Effector CD8-positive, alpha-beta T cell (primary cell): Measurements from ENCODE around the gene CYBA.
A peak's percentile ranks its signal among the peaks of the same experiment; 100 is the strongest.

Experiments used
- DNase-seq: peaks from one replicate; lab custom pipeline; 2025; lab: John Stamatoyannopoulos, UW

Gene CYBA

GRCh38 chr16:88662843-88663606 lies 12.2 kb upstream of the CYBA start, which contains the start of gene MVD:
Gene MVD (minus strand): TSS chr16:88663091. CDS start chr16:88663080, 11 bp downstream.
- peak; percentile 95 for DNase-seq

- DNase-seq: no peak
Measured at GRCh38 chr16:88662222-88662842, 11.5 kb upstream of the CYBA start.

- no peak for DNase-seq
Measured at GRCh38 chr16:88661468-88661867, 10.6 kb upstream of the CYBA start.

- no peak for DNase-seq
Measured at GRCh38 chr16:88659160-88659559, 8.3 kb upstream of the CYBA start.

- no peak for DNase-seq
Measured at GRCh38 chr16:88658714-88659113, 7.9 kb upstream of the CYBA start.

- DNase-seq: no peak
Measured at GRCh38 chr16:88657371-88657770, 6.5 kb upstream of the CYBA start.

GRCh38 chr16:88656291-88656980 lies 5.6 kb upstream of the CYBA start:
- no peak for DNase-seq

GRCh38 chr16:88655733-88656281 lies 5.0 kb upstream of the CYBA start:
- DNase-seq: no peak

GRCh38 chr16:88655053-88655732 lies 4.3 kb upstream of the CYBA start:
- no peak for DNase-seq

GRCh38 chr16:88654363-88655052 lies 3.7 kb upstream of the CYBA start:
- no peak for DNase-seq

- no peak for DNase-seq
Measured at GRCh38 chr16:88653596-88654362, 2.9 kb upstream of the CYBA start.

- no peak for DNase-seq
Measured at GRCh38 chr16:88653101-88653500, 2.2 kb upstream of the CYBA start.

GRCh38 chr16:88652762-88653063 lies 1.9 kb upstream of the CYBA start:
- no peak for DNase-seq

GRCh38 chr16:88651989-88652761 lies 1.3 kb upstream of the CYBA start:
- no peak for DNase-seq

GRCh38 chr16:88651276-88651988 lies 579 bp upstream of the CYBA start:
- DNase-seq: peak; percentile 47

GRCh38 chr16:88649924-88650748 lies 717 bp downstream of the CYBA start:
- no peak for DNase-seq

- DNase-seq: no peak
Measured at GRCh38 chr16:88649195-88649923, 1.5 kb downstream of the CYBA start.
